ENCODE results near the gene CFAP299. TPM values are rescaled to one million over a fixed set of nuclear protein-coding genes. Genes with fewer than 3 reads are reported as not detected.
A peak's percentile ranks its signal among the peaks of the same experiment; 100 is the strongest.

CFAP299 gene
- total and polyA plus RNA-seq, 9 of the 15 experiments (the other 6 are each of a cell fraction or from before 2014, with no cell fraction given), result 0.09 to 3.0 (median 0.76) TPM

- intact Hi-C loops (cut with micrococcal nuclease) (loop anchor here (5.0 to 10.0 kb wide), 8 partner anchors 48 to 1293 kb away; partner anchors contain the start of genes ANTXR2, FGF5 and NAA11), in situ Hi-C loops (cut with MboI) (loop anchor here (5.0 kb wide), 1 partner anchor 1388 kb away; no protein-coding TSS in a partner anchor)
- Histone ChIP-seq H3K27me3 (ENCODE audit: control insufficient read depth in 2 of 2, insufficient read depth in 2 of 2, low read length in 2 of 2) (no peaks in the 10 kb centered on the region), H3K4me1 (replicated peaks in 1 of 2; ENCODE audit: control insufficient read depth in 2 of 2, insufficient read depth in 2 of 2, low read length in 2 of 2) (peaks cover 5 to 9% of the 10 kb centered on the region in 2 experiments; a peak in 3 of 5 replicates), H2AFZ (ENCODE audit: low read depth, low read length) (peak overlapping the region; percentile 90), H3K9ac (ENCODE audit: insufficient read depth in 1 of 2, low read depth in 2 of 2, low read length in 2 of 2) (peak overlapping the region; percentile 60 to 95; a peak in 3 of 4 replicates), H3K27ac (ENCODE audit: extremely low read depth, low read depth, low read length) (peak overlapping the region; percentile 52), H3K36me3 (ENCODE audit: control insufficient read depth, insufficient read depth, low read length) (no peaks in the 10 kb centered on the region), H3K79me2 (ENCODE audit: control insufficient read depth, insufficient read depth, low read length) (no peaks in the 10 kb centered on the region), H3K9me3 (replicated peaks; ENCODE audit: control insufficient read depth, insufficient read depth, low read depth, low read length) (no peaks in the 10 kb centered on the region), H3K9me1 (ENCODE audit: control insufficient read depth, insufficient read depth, low read length) (no peaks in the 10 kb centered on the region), H3K4me3 (peak overlapping the region; percentile 51), H4K20me1 (replicated peaks; ENCODE audit: control insufficient read depth, insufficient read depth, low read length) (no peaks in the 10 kb centered on the region), H3K4me2 (ENCODE audit: insufficient read depth, low read length) (peak overlapping the region; percentile 80)
- BruUV-seq (replicated peaks), result no TSS peak
- ATAC-seq (no peak), FAIRE-seq (no peak), DNase-seq (ENCODE audit: extremely low read depth in 1 of 4, low spot score in 3 of 4) (no peak)
- TF ChIP-seq EP400 (IDR thresholded peaks at IDR 0.05), result 0 out of 2 replicates have a peak, but pooled peaks have one; percentile 29
- TF ChIP-seq ZNF551 (CRISPR knock-in tag; IDR thresholded peaks at IDR 0.05), result no peak
- TF ChIP-seq KLF13 (tag; IDR thresholded peaks at IDR 0.05; ENCODE audit: borderline replicate concordance, low read depth), result no peak
- no peak for TF ChIP-seq CEBPG (CRISPR knock-in tag; IDR thresholded peaks at IDR 0.05)
- TF ChIP-seq CEBPG (tag; conservative IDR thresholded peaks at IDR 0.05 in 1 of 2, IDR thresholded peaks at IDR 0.05 in 1 of 2), result peak; percentile 57 to 59
- TF ChIP-seq TBL1XR1 (IDR thresholded peaks at IDR 0.05; ENCODE audit: low read length in 2 of 2), result peak in 1 of 2 experiments; percentile 13; a peak in 1 of 4 replicates
- TF ChIP-seq ZBTB40 (IDR thresholded peaks at IDR 0.05), result 0 out of 2 replicates have a peak, but pooled peaks have one; percentile 8
- TF ChIP-seq ZBTB40 (CRISPR knock-in tag; IDR thresholded peaks at IDR 0.05), result no peak
- peak; percentile 18 for TF ChIP-seq TBP (optimal IDR thresholded peaks at IDR 0.05; ENCODE audit: low read depth, low read length)
- TF ChIP-seq CEBPB (tag; IDR thresholded peaks at IDR 0.05), result peak; percentile 76
- TF ChIP-seq POLR2H (tag; IDR thresholded peaks at IDR 0.05; ENCODE audit: low read depth), result 0 out of 2 replicates have a peak, but pooled peaks have one; percentile 40
- ChIA-PET CTCF (ENCODE audit: low intra/inter-chr PET ratio) (interaction anchor here (0.6 to 2.8 kb wide), 5 partner anchors 113 to 1383 kb away, joined by 3 to 7 read pairs (median 3); no protein-coding TSS in a partner anchor), POLR2A (interaction anchor here (0.8 kb wide), 1 partner anchor 40 kb away, joined by 6 read pairs; no protein-coding TSS in a partner anchor)
- WGBS (ENCODE audit: insufficient coverage, low coverage, missing lambda C conversion rate), result 3% methylated on average over 3 of the region's 3 CpGs
These were observed 340 bp upstream of the CFAP299 start for GRCh38 chr4:80335226-80335553.

Data from K562 (cell line).